ENCODE data around the gene MAN2B1. TPM values are rescaled to one million over a fixed set of nuclear protein-coding genes. Genes with fewer than 3 reads are reported as not detected.

The MAN2B1 gene
- total RNA-seq, 4 donors from 2014 or later = 18.0 to 34.2 (median 29.3) TPM

DNA sequence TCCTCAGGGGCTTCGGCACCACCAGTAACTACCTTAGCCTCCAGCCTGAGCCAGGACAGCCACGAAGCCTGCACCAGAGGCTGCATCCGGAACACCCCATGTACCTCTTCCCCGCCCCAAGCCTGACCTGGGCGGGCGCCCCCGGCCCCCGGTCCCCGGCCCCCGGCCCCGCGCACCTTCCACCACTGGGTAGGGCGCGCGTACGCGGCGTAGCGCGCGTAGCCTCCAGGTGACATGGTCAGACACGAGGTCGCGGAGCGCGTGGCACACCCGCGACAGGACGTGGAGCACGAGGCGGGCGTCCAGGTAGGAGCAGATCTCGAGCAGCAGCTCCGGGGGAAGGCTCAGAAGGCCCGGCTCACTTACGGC is 29.4 kb upstream of the MAN2B1 start:
- peak overlapping the region; percentile 76 to 92 (median 86) for H3K27ac ChIP-seq
- peak overlapping the region; percentile 78 to 98 (median 95) for H3K4me3 ChIP-seq
- H3K36me3 ChIP-seq = peaks cover 0 to 13% of the 10 kb centered on the region in 2 donors
- in situ Hi-C loops (cut with MboI; ENCODE audit: low sequenced_read_pairs in 4 of 4) = no loop called here
- peaks cover 9 to 16% of the 10 kb centered on the region in 2 donors for H3K4me1 ChIP-seq
- no peaks in the 10 kb centered on the region for H3K9me3 ChIP-seq
- intact Hi-C loops (cut with DNase I; ENCODE audit: low total_unique reads) = no loop called here
- ATAC-seq (peak in 1 of 2 donors; percentile 19), DNase-seq (no peak)
- TF ChIP-seq, protein P1, sequence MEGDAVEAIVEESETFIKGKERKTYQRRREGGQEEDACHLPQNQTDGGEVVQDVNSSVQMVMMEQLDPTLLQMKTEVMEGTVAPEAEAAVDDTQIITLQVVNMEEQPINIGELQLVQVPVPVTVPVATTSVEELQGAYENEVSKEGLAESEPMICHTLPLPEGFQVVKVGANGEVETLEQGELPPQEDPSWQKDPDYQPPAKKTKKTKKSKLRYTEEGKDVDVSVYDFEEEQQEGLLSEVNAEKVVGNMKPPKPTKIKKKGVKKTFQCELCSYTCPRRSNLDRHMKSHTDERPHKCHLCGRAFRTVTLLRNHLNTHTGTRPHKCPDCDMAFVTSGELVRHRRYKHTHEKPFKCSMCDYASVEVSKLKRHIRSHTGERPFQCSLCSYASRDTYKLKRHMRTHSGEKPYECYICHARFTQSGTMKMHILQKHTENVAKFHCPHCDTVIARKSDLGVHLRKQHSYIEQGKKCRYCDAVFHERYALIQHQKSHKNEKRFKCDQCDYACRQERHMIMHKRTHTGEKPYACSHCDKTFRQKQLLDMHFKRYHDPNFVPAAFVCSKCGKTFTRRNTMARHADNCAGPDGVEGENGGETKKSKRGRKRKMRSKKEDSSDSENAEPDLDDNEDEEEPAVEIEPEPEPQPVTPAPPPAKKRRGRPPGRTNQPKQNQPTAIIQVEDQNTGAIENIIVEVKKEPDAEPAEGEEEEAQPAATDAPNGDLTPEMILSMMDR (IDR thresholded peaks at IDR 0.05 in 4 of 5, conservative IDR thresholded peaks at IDR 0.05 in 1 of 5) = no peak
- no peak for TF ChIP-seq POLR2A (IDR thresholded peaks at IDR 0.05)
- H3K27me3 ChIP-seq = no peaks in the 10 kb centered on the region

GRCh38 chr19:12695514-12695913 is 29.0 kb upstream of the MAN2B1 start:
- Histone ChIP-seq H3K4me1 (peaks cover 9 to 16% of the 10 kb centered on the region in 2 donors), H3K4me3 (peak overlapping the region; percentile 78 to 98 (median 95)), H3K36me3 (peaks cover 0 to 9% of the 10 kb centered on the region in 2 donors), H3K27me3 (no peaks in the 10 kb centered on the region), H3K9me3 (no peaks in the 10 kb centered on the region), H3K27ac (no peak overlapping the region)
- DNase-seq = no peak
- intact Hi-C loops (cut with DNase I; ENCODE audit: low total_unique reads) = no loop called here
- in situ Hi-C loops (cut with MboI; ENCODE audit: low sequenced_read_pairs in 4 of 4) = no loop called here
- no peak for TF ChIP-seq POLR2A (IDR thresholded peaks at IDR 0.05)
- TF ChIP-seq, protein P1 (IDR thresholded peaks at IDR 0.05 in 4 of 5, conservative IDR thresholded peaks at IDR 0.05 in 1 of 5) = no peak
- no peak for ATAC-seq

GRCh38 chr19:12695096-12695495 is 28.6 kb upstream of the MAN2B1 start:
- no peak for DNase-seq
- Histone ChIP-seq H3K36me3 (peaks cover 0 to 4% of the 10 kb centered on the region in 2 donors), H3K27me3 (no peaks in the 10 kb centered on the region), H3K9me3 (no peaks in the 10 kb centered on the region), H3K4me1 (peaks cover 9 to 16% of the 10 kb centered on the region in 2 donors), H3K27ac (no peak overlapping the region), H3K4me3 (no peak overlapping the region)
- in situ Hi-C loops (cut with MboI; ENCODE audit: low sequenced_read_pairs in 4 of 4) = no loop called here
- ATAC-seq = no peak
- intact Hi-C loops (cut with DNase I; ENCODE audit: low total_unique reads) = no loop called here
- no peak for TF ChIP-seq POLR2A (IDR thresholded peaks at IDR 0.05)
- TF ChIP-seq, protein P1 (IDR thresholded peaks at IDR 0.05 in 4 of 5, conservative IDR thresholded peaks at IDR 0.05 in 1 of 5) = no peak

GRCh38 chr19:12694641-12695040 is 28.1 kb upstream of the MAN2B1 start:
- H3K4me3 ChIP-seq = no peak overlapping the region
- H3K27me3 ChIP-seq = no peaks in the 10 kb centered on the region
- TF ChIP-seq, protein P1 (IDR thresholded peaks at IDR 0.05 in 4 of 5, conservative IDR thresholded peaks at IDR 0.05 in 1 of 5) = no peak
- no peak for TF ChIP-seq POLR2A (IDR thresholded peaks at IDR 0.05)
- intact Hi-C loops (cut with DNase I; ENCODE audit: low total_unique reads) = no loop called here
- in situ Hi-C loops (cut with MboI; ENCODE audit: low sequenced_read_pairs in 4 of 4) = no loop called here
- H3K36me3 ChIP-seq = no peaks in the 10 kb centered on the region
- no peak for ATAC-seq
- H3K9me3 ChIP-seq = no peaks in the 10 kb centered on the region
- H3K27ac ChIP-seq = no peak overlapping the region
- H3K4me1 ChIP-seq = peaks cover 9 to 16% of the 10 kb centered on the region in 2 donors
- DNase-seq = no peak

GRCh38 chr19:12692960-12693359 is 26.4 kb upstream of the MAN2B1 start:
- ATAC-seq (no peak), DNase-seq (no peak)
- Histone ChIP-seq H3K27me3 (no peaks in the 10 kb centered on the region), H3K36me3 (no peaks in the 10 kb centered on the region), H3K9me3 (no peaks in the 10 kb centered on the region), H3K27ac (no peak overlapping the region), H3K4me3 (no peak overlapping the region), H3K4me1 (peaks cover 9 to 16% of the 10 kb centered on the region in 2 donors)
- in situ Hi-C loops (cut with MboI; ENCODE audit: low sequenced_read_pairs in 4 of 4) = no loop called here
- intact Hi-C loops (cut with DNase I; ENCODE audit: low total_unique reads) = no loop called here
- no peak for TF ChIP-seq POLR2A (IDR thresholded peaks at IDR 0.05)
- TF ChIP-seq, protein P1 (IDR thresholded peaks at IDR 0.05 in 4 of 5, conservative IDR thresholded peaks at IDR 0.05 in 1 of 5) = no peak
